ENCODE measurements around the gene CTNNAL1. TPM values are rescaled to one million over a fixed set of nuclear protein-coding genes. Genes with fewer than 3 reads are reported as not detected.

Gene CTNNAL1
- total RNA-seq, 2 experiments from 2014 or later = 20.9 to 22.4 TPM

- Mint-ChIP-seq H3K36me3 (peaks cover 14% of the 10 kb centered on the region), H3K4me3 (no peak overlapping the region), H3K4me1 (peaks cover 22% of the 10 kb centered on the region), H3K27me3 (no peaks in the 10 kb centered on the region), H3K27ac (no peak overlapping the region), H3K9me3 (no peaks in the 10 kb centered on the region)
- no peak for DNase-seq
Measured at GRCh38 chr9:109016132-109016531, 2.8 kb upstream of the CTNNAL1 start.

- DNase-seq = no peak
- Mint-ChIP-seq H3K4me3 (no peak overlapping the region), H3K9me3 (no peaks in the 10 kb centered on the region), H3K27me3 (no peaks in the 10 kb centered on the region), H3K4me1 (peaks cover 29% of the 10 kb centered on the region), H3K27ac (no peak overlapping the region), H3K36me3 (peaks cover 12% of the 10 kb centered on the region)
Measured at GRCh38 chr9:109014608-109015280, 1.4 kb upstream of the CTNNAL1 start.

DNA sequence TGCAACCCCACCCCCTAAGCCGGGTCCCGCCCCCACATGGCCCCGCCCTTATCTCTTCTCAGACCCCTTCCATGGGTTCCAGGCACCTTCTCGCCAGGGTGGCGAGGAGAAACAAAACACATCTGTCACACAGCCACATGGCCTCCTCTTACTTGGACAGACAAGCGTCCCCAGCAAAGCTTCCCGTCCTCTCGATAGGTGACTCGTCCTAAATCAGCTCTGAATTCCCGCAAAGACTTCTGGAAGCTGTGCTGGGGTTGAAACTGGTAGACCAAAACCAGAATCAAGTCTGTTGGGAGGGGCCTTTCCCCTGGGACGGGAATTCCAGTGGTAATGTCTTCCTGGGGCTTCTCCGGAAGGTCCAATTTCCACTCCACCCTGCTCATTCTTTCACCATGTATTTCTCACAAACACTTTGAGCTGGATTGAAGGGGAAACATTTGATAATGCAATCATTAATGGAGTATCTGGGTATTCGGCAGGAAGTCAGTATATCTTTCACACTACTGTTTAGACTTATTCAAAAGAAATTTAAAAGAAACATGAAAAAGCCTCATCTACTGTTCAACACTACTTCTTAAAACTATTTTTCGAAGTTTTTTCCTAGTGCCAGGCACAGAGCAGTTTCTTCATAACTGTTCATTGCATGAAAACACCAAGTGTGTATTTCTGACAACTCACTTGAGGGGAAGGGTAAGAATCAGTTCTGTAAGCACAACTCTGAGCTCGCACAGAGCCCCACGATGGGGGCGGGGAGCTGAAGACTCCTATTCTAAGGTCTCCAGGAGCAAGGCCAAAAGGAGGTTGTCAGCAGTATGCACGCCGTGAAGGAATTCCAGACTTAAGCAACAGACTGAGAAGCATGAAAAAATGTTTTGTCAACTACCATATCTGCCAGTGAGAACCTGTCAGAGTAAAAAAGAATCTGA lies 644 bp upstream of the CTNNAL1 start:
- no peak for DNase-seq
- H3K4me3 Mint-ChIP-seq = peak overlapping the region; percentile 66
- H3K27ac Mint-ChIP-seq = no peak overlapping the region
- H3K4me1 Mint-ChIP-seq = peaks cover 32% of the 10 kb centered on the region
- peaks cover 5% of the 10 kb centered on the region for H3K36me3 Mint-ChIP-seq
- H3K9me3 Mint-ChIP-seq = no peaks in the 10 kb centered on the region
- peaks cover 2% of the 10 kb centered on the region for H3K27me3 Mint-ChIP-seq

DNA sequence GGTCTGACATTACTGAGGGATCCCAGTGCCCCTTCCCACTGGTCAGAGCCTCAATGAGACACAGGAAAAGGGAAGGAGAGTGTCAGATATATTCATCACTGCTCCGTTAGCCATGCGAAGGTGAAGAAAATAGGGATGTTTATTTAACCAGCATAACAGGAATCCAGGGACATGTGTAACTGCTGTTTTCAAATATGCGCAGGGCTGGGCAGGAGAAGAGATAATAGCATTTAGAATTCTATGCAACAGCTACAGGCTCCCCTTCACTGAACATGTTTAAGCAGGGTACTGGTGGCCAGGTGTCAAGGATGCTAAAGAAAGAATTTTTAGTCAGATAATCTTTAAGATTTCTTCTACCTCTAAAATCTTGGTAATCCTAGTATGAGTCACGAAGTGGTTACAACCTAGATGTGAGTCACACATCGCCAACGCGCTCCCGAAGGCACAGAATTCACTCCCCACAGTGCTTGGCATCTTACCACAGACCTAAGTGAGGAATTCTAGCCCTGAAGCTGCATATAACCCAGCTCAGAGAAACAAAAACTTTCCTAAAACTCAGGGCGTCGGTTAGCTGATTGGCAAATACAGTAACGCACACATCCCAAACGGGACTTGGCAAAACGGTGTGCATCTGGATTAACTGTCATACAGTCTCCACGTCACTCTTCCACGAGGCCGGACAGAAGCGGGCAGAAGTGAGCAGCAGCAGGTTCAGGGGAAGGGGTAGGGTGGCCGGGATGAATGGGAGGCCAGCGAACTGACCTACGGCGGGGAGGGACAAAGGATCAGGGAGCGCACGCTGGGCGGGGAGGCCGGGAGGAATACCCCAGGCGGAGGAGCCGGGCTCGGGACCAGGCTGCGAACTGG lies 1.1 kb downstream of the CTNNAL1 start:
- Mint-ChIP-seq H3K9me3 (no peaks in the 10 kb centered on the region), H3K4me3 (peak overlapping the region; percentile 86), H3K27ac (peak overlapping the region; percentile 85), H3K27me3 (peaks cover 4% of the 10 kb centered on the region), H3K4me1 (peaks cover 32% of the 10 kb centered on the region), H3K36me3 (peaks cover 3% of the 10 kb centered on the region)
- DNase-seq = peak; percentile 61

GRCh38 chr9:109011231-109011671 lies 2.0 kb downstream of the CTNNAL1 start:
- DNase-seq = no peak
- Mint-ChIP-seq H3K9me3 (no peaks in the 10 kb centered on the region), H3K36me3 (peaks cover 3% of the 10 kb centered on the region), H3K27me3 (peaks cover 4% of the 10 kb centered on the region), H3K4me3 (no peak overlapping the region), H3K4me1 (peaks cover 32% of the 10 kb centered on the region), H3K27ac (no peak overlapping the region)

GRCh38 chr9:109010746-109011145 lies 2.6 kb downstream of the CTNNAL1 start:
- Mint-ChIP-seq H3K36me3 (peaks cover 3% of the 10 kb centered on the region), H3K27ac (no peak overlapping the region), H3K4me1 (peaks cover 32% of the 10 kb centered on the region), H3K4me3 (peak overlapping the region; percentile 34), H3K27me3 (peaks cover 4% of the 10 kb centered on the region), H3K9me3 (no peaks in the 10 kb centered on the region)
- DNase-seq = peak; percentile 57

DNA sequence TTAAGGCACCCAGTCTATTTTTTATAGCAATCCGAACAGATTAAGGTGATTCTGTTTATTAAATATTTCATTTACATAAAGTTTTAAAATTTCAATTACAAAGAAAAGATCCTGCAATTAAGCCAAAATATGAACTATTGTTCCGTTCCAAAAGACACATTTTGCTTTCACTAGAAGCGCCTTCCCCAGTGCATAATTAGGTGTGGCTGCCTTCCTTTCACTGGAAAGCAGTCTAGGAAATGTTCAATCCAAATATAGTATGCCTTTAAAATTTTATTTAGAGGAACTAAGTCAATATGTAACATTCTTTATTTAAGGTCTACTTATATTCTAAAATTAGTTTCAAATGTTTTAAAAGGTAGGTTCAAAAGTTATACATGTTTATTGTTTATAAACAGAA lies 7.6 kb downstream of the CTNNAL1 start:
- no peak for DNase-seq
- peaks cover 4% of the 10 kb centered on the region for H3K27me3 Mint-ChIP-seq
- H3K36me3 Mint-ChIP-seq = peaks cover 12% of the 10 kb centered on the region
- H3K27ac Mint-ChIP-seq = no peak overlapping the region
- peaks cover 13% of the 10 kb centered on the region for H3K4me1 Mint-ChIP-seq
- H3K4me3 Mint-ChIP-seq = no peak overlapping the region
- H3K9me3 Mint-ChIP-seq = peaks cover 8% of the 10 kb centered on the region

DNA sequence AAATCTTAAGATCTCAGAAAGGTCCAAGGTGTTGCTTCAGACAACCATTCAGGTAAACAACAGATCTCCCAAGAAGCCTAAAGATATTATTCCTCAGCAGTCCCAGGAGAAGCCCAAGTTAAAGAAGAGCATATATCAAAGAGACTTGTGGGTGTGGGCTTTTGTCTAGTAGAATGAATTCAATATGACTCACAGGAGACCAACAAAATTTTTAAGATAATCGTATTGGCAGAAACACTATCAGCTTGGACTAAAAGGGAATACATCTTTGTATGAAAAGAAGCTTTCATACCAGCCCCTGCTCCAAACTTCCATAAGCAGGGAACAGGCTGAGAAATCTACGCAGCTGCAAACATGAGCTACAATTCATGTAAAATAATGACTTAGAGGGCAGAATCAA lies 10.2 kb downstream of the CTNNAL1 start:
- H3K4me3 Mint-ChIP-seq = no peak overlapping the region
- peaks cover 15% of the 10 kb centered on the region for H3K36me3 Mint-ChIP-seq
- peaks cover 5% of the 10 kb centered on the region for H3K4me1 Mint-ChIP-seq
- peaks cover 8% of the 10 kb centered on the region for H3K9me3 Mint-ChIP-seq
- no peak overlapping the region for H3K27ac Mint-ChIP-seq
- no peak for DNase-seq
- no peaks in the 10 kb centered on the region for H3K27me3 Mint-ChIP-seq

DNA sequence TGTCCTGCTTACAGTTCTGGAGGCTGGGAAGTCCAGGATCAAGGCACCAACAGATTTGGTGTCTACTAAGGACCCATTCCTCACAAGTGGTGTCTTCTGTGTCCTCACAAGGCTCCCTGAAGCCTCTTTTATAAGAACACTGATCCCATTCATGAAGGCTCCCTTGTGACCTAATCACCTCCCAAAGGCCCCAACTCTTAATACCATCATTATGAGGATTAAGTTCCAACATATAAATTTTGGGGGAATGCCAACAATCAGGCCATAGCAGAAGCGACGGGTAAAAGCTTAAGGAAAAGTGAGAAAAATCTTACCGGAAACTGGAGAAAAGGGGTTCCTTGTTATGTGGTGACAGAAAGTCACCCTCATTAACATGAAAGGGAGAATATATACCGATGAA lies 11.2 kb downstream of the CTNNAL1 start:
- Mint-ChIP-seq H3K27ac (no peak overlapping the region), H3K4me3 (no peak overlapping the region), H3K9me3 (peaks cover 8% of the 10 kb centered on the region), H3K36me3 (peaks cover 15% of the 10 kb centered on the region), H3K4me1 (peaks cover 5% of the 10 kb centered on the region), H3K27me3 (no peaks in the 10 kb centered on the region)
- no peak for DNase-seq

DNA sequence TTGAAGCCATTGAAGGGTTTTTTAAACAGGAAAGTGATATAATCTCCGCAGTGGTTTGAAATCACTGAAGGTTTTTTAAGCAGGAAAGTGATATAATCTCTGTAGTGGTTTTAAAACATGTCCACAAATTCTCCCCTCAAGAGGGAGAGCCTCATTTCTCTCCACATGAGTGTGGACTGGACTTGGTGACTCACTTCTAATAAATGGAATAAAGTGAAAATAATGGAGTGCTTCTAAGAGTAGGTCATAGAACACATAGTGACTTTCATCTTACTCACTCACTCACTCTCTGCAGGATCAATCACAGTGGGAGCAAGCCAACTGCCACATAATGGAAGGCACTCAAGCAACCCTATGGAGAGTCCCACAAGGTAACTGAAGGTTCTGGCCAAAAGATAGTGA lies 12.0 kb downstream of the CTNNAL1 start:
- Mint-ChIP-seq H3K36me3 (peaks cover 15% of the 10 kb centered on the region), H3K27me3 (no peaks in the 10 kb centered on the region), H3K27ac (no peak overlapping the region), H3K4me3 (no peak overlapping the region), H3K9me3 (peaks cover 8% of the 10 kb centered on the region), H3K4me1 (peaks cover 5% of the 10 kb centered on the region)
- DNase-seq = no peak

DNA sequence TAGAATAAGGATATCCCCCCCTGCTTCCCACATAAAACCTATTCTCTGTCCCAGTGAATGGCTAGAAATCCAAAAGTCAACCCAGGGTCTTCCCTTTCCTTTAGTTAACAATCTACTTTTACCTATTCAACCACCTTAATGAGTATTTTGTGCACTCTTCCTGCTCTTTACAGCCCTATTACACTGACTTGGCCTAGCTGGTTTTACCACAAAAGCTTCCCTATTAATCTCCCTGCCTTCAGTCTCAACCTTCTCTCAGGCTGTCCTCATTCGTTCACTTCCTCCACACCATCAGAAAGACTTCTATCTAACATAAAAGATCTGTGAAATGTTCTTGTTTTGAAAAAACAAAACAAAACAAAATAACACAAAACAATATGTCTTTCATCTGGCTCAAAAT lies 16.2 kb downstream of the CTNNAL1 start:
- Mint-ChIP-seq H3K36me3 (peaks cover 3% of the 10 kb centered on the region), H3K4me3 (no peak overlapping the region), H3K27me3 (no peaks in the 10 kb centered on the region), H3K9me3 (no peaks in the 10 kb centered on the region), H3K4me1 (peaks cover 7% of the 10 kb centered on the region), H3K27ac (no peak overlapping the region)
- DNase-seq = no peak

- H3K27ac Mint-ChIP-seq = no peak overlapping the region
- H3K36me3 Mint-ChIP-seq = peaks cover 3% of the 10 kb centered on the region
- peaks cover 7% of the 10 kb centered on the region for H3K4me1 Mint-ChIP-seq
- no peaks in the 10 kb centered on the region for H3K9me3 Mint-ChIP-seq
- H3K4me3 Mint-ChIP-seq = no peak overlapping the region
- no peaks in the 10 kb centered on the region for H3K27me3 Mint-ChIP-seq
- DNase-seq = no peak
Measured at GRCh38 chr9:108996643-108997042, 16.7 kb downstream of the CTNNAL1 start.

GRCh38 chr9:108994695-108995094 lies 18.6 kb downstream of the CTNNAL1 start:
- DNase-seq = no peak
- H3K4me1 Mint-ChIP-seq = peaks cover 2% of the 10 kb centered on the region
- no peak overlapping the region for H3K4me3 Mint-ChIP-seq
- no peaks in the 10 kb centered on the region for H3K9me3 Mint-ChIP-seq
- no peaks in the 10 kb centered on the region for H3K27me3 Mint-ChIP-seq
- H3K27ac Mint-ChIP-seq = no peak overlapping the region
- peaks cover 2% of the 10 kb centered on the region for H3K36me3 Mint-ChIP-seq

DNA sequence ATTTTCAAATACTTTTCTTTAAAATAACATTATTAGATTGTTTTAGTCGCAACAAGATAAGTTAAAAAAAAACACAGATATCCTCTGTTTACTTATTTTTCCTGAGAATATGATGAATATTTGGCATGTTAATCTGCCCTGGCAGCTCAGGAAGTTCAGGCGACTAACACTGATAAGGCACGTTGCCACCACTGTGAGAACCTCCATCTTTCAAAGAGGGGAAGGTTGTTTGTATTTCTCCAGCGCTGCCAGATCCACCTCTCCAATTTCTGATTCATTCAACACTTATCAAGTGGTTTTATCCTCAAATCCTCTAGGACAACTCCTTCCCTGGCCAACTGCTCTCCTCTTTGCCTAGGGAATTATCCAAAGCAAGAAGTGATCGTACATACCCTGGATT lies 21.8 kb downstream of the CTNNAL1 start:
- Mint-ChIP-seq H3K27ac (no peak overlapping the region), H3K36me3 (peaks cover 13% of the 10 kb centered on the region), H3K27me3 (no peaks in the 10 kb centered on the region), H3K4me1 (peaks cover 2% of the 10 kb centered on the region), H3K4me3 (no peak overlapping the region), H3K9me3 (no peaks in the 10 kb centered on the region)
- DNase-seq = no peak

DNA sequence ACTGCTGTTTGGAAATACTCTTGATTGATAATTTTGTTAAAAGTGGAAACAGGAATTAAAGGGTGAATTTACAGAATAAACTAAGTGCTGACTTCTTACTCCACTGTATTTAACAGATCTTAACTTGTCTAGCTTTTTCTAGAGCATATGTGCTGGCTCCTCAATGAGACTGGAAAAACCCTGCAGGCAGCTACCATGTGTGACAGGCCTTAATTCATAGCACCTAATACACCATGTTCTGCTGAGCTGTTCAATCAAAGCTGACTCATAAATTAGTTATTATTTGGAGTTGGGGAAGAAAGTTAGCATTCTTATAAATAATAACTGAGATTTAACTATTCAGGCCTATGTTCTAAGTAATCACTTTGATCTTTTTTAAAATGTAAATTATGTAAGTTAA lies 29.4 kb downstream of the CTNNAL1 start:
- no peak overlapping the region for H3K4me3 Mint-ChIP-seq
- H3K9me3 Mint-ChIP-seq = no peaks in the 10 kb centered on the region
- no peak overlapping the region for H3K27ac Mint-ChIP-seq
- H3K27me3 Mint-ChIP-seq = no peaks in the 10 kb centered on the region
- DNase-seq = no peak
- no peaks in the 10 kb centered on the region for H3K4me1 Mint-ChIP-seq
- peaks cover 11% of the 10 kb centered on the region for H3K36me3 Mint-ChIP-seq

Measured in activated naive CD8-positive, alpha-beta T cell treated with anti-CD3 and anti-CD28 coated beads for 36 hours (primary cell).